Endometrial microvascular endothelial cells (primary cell): Measurements from ENCODE around the gene ST8SIA6. TPM values are rescaled to one million over a fixed set of nuclear protein-coding genes. Genes with fewer than 3 reads are reported as not detected.
"Not testable (repeated sequence)": the region's sequence is repeated elsewhere in the genome, so short reads cannot be mapped to it uniquely, and the experiment has no call there.

Experiments
- in situ Hi-C: cut with HindIII; loops from 2 replicates; pipeline ENCODE4 v1.10.0; 2017; ENCODE audit warnings: low sequenced_read_pairs, low pct_unique_long_range_greater_than_20kb; ENCODE audit errors: inconsistent ontology term
- total RNA-seq: library from RNA; depleted of rRNA; stranded (reverse); fragments of >200 nt; gene quantifications from one replicate; pipeline ENCODE4 v1.2.3, GENCODE V29; 2015; ENCODE audit errors: inconsistent ontology term

ST8SIA6 gene
- total RNA-seq, 1 donor from 2014 or later, result not detected

GRCh38 chr10:17406036-17406834 lies 48.2 kb downstream of the ST8SIA6 start:
- in situ Hi-C loops, result no loop called here

- in situ Hi-C loops, result no loop called here
Observed at GRCh38 chr10:17403161-17403560, 51.2 kb downstream of the ST8SIA6 start.

- in situ Hi-C loops, result not testable (repeated sequence)
Observed at GRCh38 chr10:17402040-17402439, 52.4 kb downstream of the ST8SIA6 start.

GRCh38 chr10:17396004-17396403 lies 58.4 kb downstream of the ST8SIA6 start:
- in situ Hi-C loops, result no loop called here

- in situ Hi-C loops, result no loop called here
Observed at GRCh38 chr10:17394854-17395253, 59.5 kb downstream of the ST8SIA6 start.

GRCh38 chr10:17387861-17388503 lies 66.4 kb downstream of the ST8SIA6 start:
- in situ Hi-C loops, result no loop called here

GRCh38 chr10:17386616-17387075 lies 67.7 kb downstream of the ST8SIA6 start:
- in situ Hi-C loops, result no loop called here

- in situ Hi-C loops, result no loop called here
Observed at GRCh38 chr10:17386021-17386420, 68.4 kb downstream of the ST8SIA6 start.

GRCh38 chr10:17385066-17385465 lies 69.3 kb downstream of the ST8SIA6 start:
- in situ Hi-C loops, result no loop called here

- in situ Hi-C loops, result no loop called here
Observed at GRCh38 chr10:17383801-17384555, 70.4 kb downstream of the ST8SIA6 start.

- in situ Hi-C loops, result no loop called here
Observed at GRCh38 chr10:17381502-17382142, 72.8 kb downstream of the ST8SIA6 start.

GRCh38 chr10:17380888-17381287 lies 73.5 kb downstream of the ST8SIA6 start:
- in situ Hi-C loops, result no loop called here

GRCh38 chr10:17380016-17380415 lies 74.4 kb downstream of the ST8SIA6 start:
- in situ Hi-C loops, result no loop called here

- in situ Hi-C loops, result no loop called here
Observed at GRCh38 chr10:17379151-17379690, 75.2 kb downstream of the ST8SIA6 start.

GRCh38 chr10:17375936-17376584 lies 78.3 kb downstream of the ST8SIA6 start:
- in situ Hi-C loops, result no loop called here

- in situ Hi-C loops, result no loop called here
Observed at GRCh38 chr10:17368708-17369272, 85.6 kb downstream of the ST8SIA6 start.

- in situ Hi-C loops, result no loop called here
Observed at GRCh38 chr10:17366705-17367104, 87.7 kb downstream of the ST8SIA6 start.

GRCh38 chr10:17365402-17365801 lies 89.0 kb downstream of the ST8SIA6 start:
- in situ Hi-C loops, result no loop called here
